Activated CD4-positive, CD25-positive, alpha-beta regulatory T cell treated with anti-CD3 and anti-CD28 coated beads, Interleukin-2, amount 50 U/mL, for 72 hours (primary cell): ENCODE measurements around the gene PLEKHM2.

Experiments used
- DNase-seq: peaks from one replicate; pipeline ENCODE4 v3.0.0; 2021

PLEKHM2 gene

GRCh38 chr1:15702722-15703550 lies 18.8 kb downstream of the PLEKHM2 start:
- DNase-seq, result no peak

- no peak for DNase-seq
Observed at GRCh38 chr1:15703562-15703961, 19.4 kb downstream of the PLEKHM2 start.

- no peak for DNase-seq
Observed at GRCh38 chr1:15704526-15705183, 20.5 kb downstream of the PLEKHM2 start.

- no peak for DNase-seq
Observed at GRCh38 chr1:15705184-15705566, 21.1 kb downstream of the PLEKHM2 start.

- DNase-seq, result no peak
Observed at GRCh38 chr1:15706751-15707150, 22.6 kb downstream of the PLEKHM2 start.

DNA sequence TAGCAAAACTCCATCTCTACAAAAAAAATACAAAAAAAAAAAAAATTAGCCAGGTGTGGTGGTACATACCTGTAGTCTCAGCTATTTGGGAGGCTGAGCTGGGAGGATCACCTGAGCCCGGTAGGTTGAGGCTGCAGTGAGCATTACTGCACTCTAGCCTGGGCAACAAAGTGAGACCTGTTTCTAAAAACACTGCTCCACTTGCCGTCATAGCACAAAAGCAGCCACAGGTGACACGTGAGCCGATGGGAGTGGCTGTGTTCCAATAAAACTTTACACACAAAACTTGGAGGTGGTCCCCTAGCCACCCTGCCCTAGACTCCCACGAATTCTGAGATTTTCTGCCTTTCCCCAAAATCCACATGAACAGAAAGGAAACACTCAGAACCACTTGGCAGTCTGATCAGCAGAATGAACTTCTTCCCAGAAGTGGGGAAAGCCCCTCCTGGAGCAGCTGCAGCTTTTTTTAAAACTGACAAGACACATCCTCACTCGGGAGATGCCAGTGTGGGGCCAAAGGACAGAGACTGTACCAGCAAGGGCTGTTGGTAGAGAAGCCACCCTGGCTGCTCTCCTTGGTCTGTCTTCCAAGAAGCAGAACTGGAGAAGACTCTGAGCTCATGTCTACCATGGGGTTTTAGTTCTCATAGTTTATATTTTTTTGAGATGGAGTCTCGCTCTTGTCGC lies 23.3 kb downstream of the PLEKHM2 start:
- DNase-seq, result no peak

DNA sequence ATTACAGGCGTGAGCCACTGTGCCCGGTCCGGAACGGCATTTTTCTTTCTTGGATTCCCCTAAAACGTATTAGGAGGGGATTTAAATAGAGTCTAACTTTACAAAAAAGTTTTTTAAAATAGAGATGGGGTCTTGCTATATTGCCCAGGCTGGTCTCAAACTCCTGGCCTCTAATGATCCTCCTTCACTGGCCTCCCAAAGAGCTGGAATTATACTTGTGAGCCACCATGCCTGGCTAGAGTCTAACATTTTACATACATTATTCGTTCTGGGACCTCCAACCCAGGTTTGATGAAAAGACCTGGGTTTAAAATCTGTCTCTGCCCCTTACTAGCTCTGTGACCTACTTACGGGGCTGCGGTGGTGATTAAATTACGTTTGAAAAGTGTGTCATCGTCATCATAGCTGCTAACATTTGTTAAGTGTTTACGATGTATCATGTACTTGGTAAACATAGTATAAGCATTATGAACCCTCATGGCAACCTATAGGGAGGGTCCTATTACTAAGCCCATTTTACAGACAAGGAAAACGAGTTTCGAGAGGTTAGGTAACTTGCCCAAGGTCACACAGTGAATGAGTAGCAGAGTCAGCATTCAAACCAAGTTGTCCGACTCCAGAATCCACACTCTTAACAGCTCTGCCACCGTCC lies 24.5 kb downstream of the PLEKHM2 start:
- no peak for DNase-seq

DNA sequence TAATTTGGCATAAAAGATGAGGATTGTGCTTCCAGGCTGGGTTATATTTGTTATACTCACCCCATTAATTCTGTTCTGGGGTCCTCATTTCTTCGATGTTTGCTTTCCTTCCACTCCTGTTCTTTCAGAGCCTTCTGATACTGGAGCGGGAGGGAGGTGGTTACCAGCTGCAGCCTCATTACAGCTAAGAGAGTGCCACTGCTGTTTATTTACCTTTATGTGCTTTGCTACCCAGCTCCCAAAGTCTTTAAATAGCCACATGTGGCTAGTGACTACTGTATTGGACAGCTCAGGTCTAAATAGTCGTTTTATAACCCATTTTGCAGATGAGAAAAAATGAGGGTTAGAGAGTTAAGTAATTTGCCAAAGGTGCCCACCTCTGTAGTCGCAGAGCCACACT lies 25.1 kb downstream of the PLEKHM2 start:
- no peak for DNase-seq

GRCh38 chr1:15712168-15712567 lies 28.0 kb downstream of the PLEKHM2 start:
- no peak for DNase-seq

DNA sequence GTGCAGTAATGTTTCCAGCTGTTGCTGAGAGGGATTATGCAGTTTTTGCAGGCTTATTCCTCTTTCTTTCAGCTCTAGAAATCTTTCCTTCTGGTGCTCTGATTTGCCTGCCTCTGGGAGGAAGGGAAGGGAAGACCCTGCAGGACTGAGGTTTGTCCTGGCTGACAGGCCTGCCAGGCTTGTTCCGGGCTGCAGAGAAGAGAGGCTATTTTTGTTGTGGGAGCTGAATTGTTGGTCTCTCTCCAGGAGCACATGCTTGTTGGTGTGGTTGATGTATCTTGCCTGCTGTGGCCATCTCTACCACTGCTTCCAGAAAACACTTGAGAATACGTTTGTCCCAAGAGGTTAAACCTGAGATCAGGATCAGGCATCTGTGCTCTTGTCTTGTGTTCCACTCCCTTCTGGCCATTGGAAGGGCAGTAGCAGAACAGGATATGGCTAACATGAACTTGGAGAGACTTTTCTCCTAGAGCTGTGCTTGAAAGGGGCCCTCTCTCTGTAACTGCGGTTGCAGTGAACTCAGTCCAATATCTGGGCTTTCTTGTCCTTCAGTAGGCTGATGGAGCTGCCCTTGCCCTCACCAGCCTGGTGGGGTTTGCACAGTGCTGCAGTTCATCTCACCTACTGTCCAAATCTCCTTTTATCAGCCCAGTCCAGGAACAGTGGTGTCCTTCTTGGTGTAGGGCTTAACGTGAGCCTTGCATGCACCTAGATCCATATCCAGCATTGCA lies 30.5 kb downstream of the PLEKHM2 start:
- DNase-seq, result no peak

- no peak for DNase-seq
Observed at GRCh38 chr1:15717418-15718125, 33.5 kb downstream of the PLEKHM2 start.

- no peak for DNase-seq
Observed at GRCh38 chr1:15718199-15718601, 34.1 kb downstream of the PLEKHM2 start.

- DNase-seq, result no peak
Observed at GRCh38 chr1:15719381-15720120, 35.4 kb downstream of the PLEKHM2 start.

- DNase-seq, result no peak
Observed at GRCh38 chr1:15720861-15721260, 36.7 kb downstream of the PLEKHM2 start.

DNA sequence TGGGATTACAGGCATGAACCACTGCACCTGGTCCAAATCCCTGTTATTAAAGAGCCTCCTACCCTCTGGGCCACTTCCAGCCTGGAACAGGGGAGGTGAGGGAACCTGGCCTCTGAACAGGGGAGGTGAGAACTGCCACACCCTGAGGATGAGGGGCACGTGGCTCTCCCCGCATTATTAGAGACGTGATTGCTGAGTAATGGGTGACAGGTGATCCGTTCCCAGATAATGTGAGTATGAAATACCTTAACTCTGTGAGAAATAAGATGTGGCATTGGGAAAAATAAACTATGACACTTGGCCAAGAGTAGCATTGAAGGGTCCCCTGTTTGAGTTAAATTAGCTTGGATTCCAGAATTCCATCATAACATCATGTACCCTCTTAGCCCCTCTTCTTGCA lies 38.3 kb downstream of the PLEKHM2 start:
- no peak for DNase-seq

GRCh38 chr1:15722836-15723532 lies 38.9 kb downstream of the PLEKHM2 start:
- DNase-seq, result no peak

GRCh38 chr1:15723631-15724246 lies 39.6 kb downstream of the PLEKHM2 start:
- DNase-seq, result no peak

DNA sequence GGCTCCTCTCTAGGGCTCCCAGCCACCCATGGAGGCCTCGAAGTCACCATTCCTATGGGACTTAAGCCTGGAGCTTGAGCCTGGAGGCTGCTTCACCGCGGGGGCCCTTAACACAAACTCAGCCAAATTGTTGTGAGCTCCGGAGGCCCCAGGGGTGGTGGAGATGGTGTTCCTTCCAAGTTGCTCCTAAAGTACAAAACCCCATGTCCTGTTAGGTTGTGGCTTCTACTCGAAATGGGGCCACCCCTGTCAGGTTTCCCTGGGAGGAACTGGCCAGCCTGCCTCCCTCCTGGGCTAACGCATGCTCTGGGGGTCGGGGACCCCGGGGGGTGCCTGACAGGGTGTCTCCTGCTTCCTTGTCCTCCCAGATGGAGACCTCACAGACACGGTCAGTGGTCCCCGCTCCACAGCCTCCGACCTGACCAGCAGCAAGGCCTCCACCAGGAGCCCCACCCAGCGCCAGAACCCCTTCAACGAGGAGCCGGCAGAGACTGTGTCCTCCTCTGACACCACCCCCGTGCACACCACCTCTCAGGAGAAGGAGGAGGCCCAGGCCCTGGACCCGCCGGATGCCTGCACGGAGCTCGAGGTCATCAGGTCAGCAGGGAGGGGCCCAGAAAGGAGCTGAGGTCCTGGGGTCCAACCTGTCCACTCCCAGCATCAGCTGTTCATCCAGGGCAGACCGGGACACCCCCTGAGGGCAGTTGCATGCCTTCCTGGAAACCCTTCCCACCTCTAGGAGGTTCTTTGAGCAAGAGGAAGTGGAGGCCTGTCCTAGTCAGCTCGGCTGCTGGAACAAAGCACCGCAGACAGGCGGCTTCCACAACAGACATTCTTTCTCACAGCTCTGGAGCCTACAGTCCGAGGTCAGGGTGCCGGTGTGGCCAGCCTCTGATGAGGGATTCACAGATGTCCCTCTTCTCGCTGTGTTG lies 41.1 kb downstream of the PLEKHM2 start:
- no peak for DNase-seq

DNA sequence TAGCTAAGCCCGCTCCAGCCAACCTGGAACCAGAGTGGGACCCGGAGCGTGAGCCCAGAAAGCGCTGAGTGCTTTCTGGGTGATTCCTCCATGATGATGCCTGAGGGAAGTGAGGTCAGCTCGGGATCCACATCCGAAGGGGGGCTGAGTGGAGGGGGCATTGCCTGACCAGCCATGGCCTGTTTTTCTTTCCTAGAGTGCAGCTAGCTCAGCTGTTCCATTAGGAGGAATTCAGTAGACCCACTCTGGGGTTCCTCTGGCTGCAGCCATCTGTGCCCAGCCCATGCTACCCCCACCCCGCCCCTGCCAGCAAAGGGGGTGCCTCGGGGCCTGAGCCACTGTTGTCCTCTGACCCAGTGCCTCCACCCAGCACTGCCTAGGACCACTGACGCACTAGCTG lies 42.4 kb downstream of the PLEKHM2 start:
- no peak for DNase-seq
